Activated effector memory CD4-positive, alpha-beta T cell treated with Interleukin-2 at 50 U/mL for 16 hours (primary cell): ENCODE results near the gene TELO2.

Source experiments
- DNase-seq: peaks from one replicate; pipeline ENCODE4 v3.0.0-alpha.2; 2020

Gene TELO2

DNA sequence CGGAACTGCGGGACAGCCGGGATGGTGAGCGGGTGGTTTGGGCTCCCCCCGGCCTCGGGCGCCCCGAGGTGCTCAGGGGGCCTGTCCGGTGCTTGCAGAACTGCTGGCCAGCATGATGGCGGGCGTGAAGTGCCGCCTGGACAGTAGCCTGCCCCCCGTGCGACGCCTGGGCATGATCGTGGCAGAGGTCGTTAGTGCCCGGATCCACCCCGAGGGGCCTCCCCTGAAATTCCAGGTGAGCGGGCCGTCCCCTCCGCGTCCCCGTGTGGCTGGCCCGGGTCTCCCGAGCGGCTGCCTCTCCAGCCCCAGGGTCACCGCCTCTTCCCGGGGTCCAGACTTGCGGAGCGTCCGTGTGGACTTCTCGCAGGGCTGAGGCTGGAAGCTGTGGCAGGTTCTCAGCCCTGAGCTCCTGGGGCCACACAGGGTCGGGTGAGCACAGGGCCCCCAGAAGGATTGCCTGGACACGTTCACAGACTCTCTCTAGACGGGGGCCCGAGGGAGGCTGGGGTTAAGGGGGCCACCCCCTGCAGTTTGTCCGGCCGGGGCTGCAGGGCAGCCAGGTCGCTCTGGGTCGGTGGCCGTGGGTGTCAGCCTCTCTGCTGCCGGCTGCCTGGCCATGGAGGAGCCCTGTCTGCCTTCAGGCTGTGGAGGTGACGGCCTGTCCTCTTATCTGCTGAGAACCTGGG, 7.4 kb downstream of the TELO2 start:
- no peak for DNase-seq

DNA sequence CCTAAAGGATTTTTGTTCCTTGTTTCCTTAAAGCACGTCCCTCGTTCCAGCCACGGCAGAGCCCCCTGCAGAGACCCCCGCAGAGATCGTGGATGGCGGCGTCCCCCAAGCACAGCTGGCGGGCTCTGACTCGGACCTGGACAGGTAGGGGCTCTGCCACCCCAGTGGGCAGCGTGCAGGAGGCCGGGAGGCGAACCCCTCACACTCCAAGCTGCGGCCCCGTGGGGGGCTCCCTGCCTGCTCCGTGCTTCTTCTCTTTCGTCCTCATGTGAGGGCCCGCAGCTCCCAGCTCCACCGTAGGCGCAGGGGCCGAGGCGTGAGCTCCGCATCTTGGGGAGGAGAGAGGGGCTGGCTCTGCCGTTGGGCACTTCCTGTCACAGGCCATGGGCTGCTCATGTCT, 8.5 kb downstream of the TELO2 start:
- no peak for DNase-seq

DNA sequence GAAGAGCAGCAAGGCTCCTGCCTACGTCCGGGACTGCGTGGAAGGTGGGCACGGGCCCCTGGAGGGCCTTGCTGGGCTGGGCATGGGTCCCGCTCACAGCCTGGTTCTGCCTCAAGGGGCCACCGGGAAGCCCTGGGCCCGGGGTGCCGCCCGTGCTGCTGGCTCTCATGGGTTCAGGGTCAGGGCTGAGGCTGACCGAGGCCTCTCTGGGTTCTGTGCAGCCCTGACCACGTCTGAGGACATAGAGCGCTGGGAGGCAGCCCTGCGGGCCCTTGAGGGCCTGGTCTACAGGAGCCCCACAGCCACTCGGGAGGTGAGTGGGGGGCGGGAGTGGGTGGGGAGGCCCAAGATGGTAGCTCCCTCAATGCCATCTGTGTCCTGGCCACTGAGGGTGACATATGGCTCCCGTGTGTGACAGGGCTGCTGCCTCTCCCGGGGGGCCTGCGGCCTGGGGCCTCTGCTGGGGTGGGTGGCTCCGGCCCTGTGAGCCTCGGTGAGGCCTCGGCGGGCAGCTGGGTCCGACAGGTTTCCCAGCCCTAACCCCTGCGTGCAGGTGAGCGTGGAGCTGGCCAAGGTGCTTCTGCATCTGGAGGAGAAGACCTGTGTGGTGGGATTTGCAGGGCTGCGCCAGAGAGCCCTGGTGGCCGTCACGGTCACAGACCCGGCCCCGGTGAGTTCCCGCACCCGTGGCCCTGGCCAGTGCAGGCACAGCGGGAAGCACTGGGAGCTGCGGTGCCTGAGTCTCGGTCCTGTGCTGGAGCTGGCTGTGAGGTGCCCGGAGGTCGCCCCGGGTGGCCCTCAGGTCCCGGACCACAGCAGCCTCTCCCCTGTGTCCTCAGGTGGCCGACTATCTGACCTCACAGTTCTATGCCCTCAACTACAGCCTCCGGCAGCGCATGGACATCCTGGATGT, 9.2 kb downstream of the TELO2 start:
- DNase-seq, result no peak

DNA sequence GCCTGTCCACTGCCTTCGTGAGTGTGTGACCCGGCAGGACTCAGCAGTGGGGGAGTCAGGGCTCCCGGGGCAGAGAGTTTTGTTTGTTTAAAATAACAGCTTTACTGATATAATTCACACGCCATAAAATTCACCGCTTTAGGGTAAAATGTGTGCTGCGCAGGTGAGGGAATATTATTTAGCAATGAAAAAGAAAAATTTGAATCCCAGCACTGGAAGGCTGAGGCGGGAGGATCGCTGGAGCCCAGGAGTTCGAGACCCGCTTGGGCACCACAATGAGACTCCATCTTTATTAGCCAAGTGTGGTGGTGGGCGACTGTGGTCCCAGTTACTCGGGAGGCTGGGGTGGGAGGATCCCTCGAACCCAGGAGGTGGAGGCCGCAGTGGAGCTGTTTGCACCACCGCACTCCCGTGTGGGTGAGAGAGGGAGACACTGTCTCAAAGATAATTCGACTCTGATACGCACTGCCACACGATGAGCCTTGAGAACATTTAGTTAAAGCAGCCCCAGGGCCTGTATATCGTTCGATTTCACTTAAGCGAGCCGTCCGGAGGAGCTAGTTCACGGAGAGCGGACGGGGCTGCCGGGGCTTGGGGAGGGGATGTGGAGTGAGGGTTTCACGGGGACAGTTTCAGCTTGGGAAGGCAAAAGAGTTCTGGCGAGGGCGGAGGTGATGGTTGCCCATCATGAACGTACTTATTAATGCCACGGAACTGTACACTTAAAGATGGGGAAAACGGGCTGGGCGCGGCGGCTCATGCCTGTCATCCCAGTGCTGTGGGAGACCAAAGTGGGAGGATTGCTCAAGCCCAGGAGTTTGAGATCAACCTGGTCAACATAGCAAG, 10.2 kb downstream of the TELO2 start:
- no peak for DNase-seq

DNA sequence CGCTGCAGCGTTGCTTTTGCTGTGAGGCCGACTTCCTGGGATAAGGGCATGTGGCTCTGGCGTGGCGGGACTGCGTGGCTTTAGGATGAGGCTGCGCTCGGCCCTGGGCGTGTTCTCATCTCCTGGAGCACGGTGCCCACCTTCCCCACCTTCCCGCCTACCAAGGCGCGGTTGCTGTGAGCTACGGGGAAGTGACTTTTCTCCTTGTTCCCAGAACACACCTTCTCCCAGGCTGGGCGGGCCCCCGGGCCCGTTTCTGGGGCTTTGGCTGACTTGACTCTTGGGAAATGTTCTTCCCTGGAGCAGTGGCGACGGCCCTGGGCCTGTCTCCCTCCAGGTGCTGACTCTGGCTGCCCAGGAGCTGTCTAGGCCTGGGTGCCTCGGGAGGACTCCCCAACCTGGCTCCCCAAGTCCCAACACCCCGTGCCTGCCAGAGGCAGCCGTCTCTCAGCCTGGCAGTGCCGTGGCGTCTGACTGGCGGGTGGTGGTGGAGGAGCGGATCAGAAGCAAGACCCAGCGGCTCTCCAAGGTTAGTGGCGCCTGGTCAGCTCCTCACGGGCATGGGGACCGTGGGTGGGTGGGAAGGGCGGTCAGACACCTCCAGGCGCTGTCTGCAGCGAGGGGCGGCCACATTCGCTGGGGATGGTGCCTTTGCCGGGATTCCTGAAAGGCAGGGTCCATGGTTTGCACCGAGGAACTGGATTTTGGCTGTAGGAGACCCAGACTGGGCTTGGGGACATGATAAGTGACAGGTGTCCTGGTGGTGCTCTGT, 12.1 kb downstream of the TELO2 start:
- no peak for DNase-seq

DNA sequence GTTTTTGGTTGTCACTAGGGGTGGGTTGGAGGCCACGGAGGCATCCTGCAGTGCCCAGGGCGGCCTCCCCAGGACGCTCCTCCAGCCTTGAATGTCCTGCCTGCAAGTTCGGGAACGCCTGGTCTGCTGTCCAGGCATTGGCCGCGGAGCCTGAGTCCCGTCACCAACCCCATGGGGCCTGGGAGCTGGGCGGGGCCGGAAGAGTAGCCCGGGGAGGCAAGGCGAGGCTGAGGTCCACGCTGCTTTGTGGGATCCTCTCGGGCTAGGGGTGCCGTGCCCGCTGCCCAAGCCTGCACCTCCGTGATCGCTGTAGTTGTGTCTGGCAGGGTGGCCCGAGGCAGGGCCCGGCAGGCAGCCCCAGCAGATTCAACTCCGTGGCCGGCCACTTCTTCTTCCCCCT, 12.8 kb downstream of the TELO2 start:
- no peak for DNase-seq

DNA sequence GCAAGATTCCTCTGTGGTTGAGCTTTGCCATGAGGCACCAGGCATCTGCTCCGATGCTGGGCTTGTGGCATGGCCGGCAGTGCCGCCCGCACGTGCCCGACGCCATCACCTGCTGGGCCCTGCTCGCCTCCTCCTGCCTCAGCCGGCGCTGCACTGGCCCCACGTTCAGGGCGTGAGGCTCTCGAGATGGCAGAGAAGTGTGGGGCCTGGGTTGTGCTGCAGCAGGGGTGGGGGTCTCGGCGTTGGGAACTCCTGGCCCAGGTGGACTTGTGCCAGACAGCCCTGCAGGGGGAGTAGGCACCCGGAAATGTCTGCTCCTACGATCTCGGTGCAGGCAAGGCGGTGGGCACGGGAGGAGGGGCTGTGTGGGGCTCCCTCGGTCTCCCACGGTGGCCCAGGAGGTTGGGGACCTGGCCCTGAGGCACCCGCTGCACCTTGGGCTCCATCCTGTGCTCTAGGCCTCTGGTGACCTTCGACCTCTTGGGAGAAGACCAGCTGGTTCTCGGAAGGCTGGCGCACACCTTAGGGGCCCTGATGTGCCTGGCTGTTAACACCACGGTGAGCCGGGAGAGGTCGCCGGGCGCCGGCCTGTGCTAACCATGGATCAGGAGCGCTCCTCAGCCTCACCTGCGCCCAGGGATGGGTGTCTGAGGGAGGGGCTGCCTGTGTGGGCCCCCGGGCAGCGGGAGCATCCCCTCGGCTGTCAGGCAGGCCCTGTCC, 13.5 kb downstream of the TELO2 start:
- no peak for DNase-seq

DNA sequence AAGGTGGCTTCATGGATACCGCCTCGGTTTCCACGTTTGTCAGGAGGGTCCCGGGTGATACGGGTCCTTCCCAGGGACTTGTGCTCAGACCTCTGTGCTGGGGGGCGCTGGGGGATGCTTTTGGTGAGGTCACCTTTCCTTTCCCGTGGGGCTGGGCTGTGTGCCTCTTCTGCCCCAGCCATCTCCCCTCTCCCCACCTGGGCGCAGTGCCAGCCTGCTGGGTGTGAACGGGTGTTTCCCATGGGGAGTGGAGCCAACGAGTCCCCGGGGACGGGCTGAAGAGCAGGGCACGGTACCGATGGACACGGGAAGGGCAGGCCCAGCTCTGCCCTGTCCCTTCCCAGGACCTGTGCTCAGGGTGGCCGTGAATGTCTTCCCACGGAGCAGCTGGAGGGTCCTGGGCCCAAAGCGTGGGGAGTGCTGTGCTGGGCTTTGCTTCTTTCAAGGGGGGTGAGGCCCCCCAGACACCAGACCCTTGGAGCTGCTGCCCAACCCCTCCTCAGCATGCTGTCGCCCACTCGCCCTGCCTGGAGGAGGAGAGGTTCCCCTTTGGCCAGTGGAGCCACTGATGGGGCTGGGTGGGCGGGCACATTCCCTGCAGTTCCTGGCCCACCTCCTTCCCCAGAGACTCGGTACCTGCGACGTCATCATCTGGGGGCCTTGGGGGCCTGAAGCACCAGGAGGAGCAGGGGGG, 15.5 kb downstream of the TELO2 start:
- DNase-seq, result no peak

DNA sequence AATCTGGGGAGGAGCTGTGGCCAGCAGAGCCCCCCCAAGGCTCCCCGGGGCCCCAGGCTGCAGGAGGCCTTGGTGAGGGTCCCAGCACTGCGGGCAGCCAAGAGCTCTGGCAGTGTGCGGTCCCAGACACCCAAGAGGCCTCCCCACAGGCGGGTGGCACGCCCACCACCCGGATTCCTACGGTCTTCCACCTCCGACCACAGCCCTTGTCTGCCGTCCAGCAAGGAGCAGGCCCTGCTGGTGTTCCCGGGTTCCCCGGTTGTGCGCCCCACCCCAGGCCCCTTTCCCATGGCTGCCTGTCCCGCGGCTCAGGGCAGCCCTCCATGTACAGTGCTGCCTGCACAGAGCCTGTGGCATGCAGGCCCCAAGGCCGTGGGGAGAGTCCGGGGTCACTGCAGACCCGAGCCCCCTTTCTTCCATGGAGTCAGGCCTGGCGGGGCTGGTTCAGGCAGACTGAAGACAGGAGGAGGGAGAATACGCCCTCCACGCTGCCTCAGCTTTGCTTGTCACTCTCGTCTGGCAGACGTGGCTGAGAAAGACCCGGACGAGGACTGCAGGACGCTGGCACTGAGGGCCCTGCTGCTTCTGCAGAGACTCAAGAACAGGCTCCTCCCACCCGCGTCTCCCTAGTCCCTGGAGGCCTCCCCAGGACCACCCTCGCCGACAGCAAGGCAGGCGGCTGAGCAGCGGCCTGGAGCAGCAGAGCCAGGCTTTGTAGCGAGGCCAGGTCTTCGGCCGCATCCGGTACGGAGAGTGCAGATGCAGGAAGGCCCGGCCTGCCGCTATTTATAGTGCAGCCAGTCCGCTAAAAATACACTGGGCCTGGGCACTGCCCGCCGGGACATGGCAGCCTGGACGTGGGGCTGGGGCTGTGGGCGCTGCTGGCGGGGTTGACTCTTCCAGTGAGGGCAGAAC, 16.4 kb downstream of the TELO2 start:
- no peak for DNase-seq

DNA sequence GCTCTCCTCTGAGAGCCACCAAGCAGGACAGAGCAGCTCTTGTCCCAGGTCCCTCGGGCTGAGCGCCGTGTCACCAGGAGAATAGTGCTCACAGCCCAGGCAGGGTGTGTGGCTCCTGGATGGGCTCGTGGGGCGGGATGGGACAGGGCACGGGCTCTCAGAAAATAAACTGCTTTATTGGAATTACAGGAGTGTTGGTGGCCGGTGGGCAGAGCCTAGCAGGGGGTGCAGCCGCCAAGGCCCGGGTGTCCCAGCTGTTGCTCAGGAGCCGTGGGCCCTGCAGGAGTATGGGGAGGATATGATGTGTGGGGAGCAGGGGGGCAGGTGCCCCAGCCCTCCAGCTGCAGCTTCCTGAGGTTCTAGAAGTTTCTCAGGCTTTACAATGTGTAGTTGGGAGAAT, 17.1 kb downstream of the TELO2 start:
- no peak for DNase-seq

DNA sequence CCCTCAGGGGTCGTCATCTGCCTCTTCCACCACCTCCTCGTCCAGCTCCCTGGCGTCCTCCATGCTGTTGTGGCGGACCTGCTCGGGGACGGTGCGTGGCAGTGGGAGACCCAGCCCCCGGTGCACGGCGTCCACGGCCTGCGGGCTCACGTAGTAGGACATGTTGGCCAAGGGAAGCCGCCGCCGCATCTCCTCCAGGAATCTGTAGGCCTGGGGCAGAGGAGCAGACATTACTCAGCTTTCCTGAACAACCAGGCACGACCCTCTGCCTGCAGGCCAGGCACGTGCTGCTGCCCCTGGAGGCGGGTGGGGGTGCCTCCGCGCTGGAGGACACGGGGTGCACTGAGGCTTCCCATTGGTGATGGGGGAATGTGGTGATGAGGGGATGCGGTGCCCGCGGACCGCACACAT, 17.8 kb downstream of the TELO2 start:
- no peak for DNase-seq

DNA sequence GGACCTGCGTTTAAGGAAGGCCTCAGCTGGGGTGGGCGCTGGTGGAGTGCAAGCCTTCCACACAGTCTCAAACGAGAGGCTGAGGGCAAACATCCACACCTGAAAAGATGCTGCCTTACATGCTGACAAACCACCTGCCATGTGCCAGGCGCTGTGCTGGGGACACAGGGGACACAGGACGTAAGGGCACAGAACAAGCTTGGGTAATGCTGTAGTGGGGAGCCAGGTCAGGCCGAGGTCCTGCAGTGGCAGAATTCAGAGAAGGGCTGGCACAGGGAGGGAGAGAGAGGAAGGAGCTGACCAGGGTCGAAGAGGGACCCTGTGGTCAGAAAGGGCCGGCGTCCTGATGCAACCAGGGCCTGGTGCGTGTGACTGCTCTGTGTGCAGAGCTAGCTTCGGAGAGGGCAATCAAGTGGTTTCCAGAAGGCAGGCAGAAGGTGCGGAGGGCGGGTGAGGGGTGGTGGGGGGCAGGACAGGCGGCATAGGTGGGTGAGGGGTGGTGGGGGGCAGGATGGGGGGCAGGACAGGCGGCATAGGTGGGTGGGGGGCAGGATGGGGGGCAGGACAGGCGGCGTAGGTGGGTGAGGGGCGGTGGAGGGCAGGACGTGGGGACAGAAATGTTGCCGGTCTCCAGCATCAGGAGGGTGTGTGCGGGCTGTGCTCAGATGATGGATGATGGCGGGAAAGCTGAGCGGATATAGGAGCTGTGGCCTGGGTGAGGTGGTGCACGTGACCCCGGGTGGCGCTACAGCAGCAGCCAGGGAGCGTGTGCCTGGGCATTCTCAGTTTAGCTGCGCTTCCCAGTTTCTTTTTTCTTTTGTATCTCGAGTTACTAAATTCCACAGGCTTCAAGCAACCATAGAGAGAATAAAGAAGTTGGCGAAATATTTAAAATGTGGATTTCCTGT, 18.8 kb downstream of the TELO2 start:
- no peak for DNase-seq

DNA sequence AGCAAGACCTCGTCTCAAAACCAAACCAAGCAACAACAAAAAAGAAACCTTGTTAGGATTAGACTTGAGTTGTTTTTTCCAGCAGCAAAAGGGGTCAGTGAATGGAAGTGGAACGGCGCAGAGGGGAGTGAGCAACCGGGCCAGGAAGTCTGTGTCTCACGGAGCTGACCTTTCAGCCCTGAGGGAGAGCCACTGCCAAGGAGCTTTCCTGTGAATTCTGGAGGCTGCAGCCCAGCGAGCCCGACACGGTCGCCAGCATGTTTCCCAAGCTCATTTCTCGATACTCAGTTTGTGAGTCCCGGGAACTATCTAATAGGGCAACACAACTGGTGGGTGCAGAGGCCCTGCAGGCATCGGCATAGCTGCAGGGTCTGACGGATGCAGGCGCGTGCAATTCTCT, 19.6 kb downstream of the TELO2 start:
- DNase-seq, result no peak

DNA sequence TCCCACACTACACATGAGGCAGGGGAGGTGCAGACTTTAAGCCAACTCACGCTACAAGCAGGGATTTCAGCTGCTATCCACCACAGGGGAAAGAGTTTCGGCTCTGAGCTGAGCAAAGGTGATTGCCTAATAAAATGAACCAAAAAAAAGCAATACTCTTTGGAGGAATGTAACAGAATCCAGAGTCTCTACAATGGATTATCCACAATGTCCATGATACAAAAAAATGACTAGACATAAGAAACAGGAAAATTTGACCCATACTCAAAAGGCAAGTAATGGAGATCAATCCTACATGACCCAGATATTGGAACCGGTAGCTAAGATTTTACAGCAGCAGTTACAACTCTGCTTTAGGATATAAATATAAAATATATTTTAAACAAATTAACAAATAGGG, 21.3 kb downstream of the TELO2 start:
- DNase-seq, result no peak

DNA sequence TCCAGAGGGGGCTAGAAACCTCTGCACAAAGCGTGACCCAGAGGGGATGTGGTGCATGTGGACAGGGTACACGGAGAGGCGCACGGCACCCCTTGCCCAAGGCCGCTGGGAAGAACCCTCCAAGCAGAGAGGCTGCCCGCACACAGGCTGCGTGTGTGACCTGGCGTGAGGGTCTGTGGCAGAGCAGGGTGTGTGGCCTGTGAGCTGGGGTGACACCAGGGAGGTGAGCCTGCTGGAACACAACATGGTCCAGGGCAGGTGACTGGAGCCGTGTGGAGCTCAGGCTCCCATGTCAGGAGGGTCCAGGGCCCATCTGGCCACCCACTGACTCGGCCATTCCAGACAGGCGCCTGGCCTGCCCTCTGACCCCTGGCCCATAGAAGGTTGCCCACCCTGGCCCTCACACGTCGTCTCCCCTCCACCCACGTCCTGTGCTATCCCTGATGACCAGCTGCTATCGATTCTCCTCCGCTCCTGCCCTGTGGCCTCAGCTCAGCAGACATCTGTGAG, 25.5 kb downstream of the TELO2 start:
- DNase-seq, result no peak

DNA sequence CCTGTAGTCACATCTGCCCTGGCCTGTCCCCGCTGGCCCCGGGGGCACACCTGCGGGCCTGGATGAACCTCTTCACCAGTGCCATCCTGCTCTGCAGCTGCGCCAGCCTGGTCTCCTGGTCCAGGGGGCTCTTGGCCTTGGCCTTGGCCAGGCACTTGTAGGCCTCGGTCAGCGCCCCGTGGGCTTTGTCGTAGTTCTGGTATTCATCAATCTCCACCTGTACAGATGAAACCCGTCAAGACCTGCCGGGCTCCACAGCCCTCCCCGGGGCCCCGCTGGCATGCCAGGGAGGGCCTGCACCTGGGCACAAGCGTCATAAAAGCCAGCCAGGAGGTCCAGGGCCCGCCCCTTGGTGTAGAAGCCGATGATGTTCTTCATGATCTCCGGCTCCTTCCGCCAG, 26.7 kb downstream of the TELO2 start:
- DNase-seq, result no peak

DNA sequence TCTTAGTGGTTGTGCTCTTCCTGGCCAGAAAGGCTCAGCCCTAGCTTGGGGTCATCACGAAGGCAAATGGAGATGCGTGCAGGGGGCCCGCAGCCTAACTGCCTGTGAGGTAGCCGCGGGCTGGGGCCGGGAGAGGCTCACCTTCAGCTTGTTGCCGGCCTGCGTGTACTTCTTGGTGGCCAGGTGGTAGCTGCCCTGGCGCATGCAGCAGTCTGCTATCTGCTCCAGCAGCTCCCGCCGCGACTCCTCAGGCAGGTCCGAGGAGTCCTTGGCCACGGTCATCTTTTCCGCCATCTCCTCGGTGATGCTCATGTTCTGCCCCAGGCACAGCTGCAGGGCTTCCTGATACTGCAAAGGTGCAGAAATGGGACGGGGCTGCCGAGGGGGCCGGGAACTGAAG, 27.3 kb downstream of the TELO2 start:
- no peak for DNase-seq

DNA sequence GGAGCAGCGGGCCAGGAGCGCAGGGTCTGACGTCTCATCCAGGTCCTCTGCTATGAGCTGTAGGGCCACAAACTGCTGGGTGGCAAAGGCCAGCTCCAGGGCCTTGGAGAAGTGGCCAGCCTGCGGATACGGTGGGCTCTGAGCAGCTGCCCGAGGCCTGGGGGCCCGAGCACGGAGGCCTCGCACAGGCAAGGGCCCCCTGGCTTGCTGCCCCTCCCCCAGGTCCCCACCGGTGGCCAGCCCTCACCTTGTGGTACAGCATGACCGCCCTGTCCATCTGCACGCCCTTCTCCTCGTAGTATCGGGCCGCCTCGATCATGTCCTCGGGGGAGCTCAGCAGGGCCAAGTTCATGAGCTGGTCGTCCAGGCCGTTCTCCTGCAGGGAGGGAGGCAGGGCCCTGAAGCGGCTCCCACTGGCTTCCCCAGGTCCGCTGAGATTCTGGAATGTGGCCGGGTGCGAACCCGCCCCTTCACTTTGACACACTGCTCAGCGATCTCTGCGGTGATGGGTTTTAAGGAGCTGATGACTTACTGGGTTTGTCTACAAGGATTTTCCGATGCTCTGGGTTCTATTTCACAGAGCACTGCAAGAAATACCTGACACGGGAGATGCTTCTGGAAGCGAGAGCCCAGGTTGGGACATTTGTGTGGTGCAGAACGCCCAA, 30.6 kb downstream of the TELO2 start:
- no peak for DNase-seq
